Mesenchymal stem cell (in vitro differentiated cells and primary cell): ENCODE results near the gene MTMR2.

ENCODE experiments used
- DNase-seq: peaks from one replicate; pipeline ENCODE4 v3.0.0-alpha.2; 2013
- H2AFZ ChIP-seq: one replicate; pipeline ENCODE4 v1.6.1; 2013; ENCODE audit warnings: low read depth, mild to moderate bottlenecking, control low read depth, inconsistent platforms, low read length, moderate library complexity
- H2AK5ac ChIP-seq: 2 replicates; pipeline ENCODE4 v1.6.1; 2013; ENCODE audit warnings: low read length, moderate library complexity, mild to moderate bottlenecking, inconsistent platforms; ENCODE audit not compliant: severe bottlenecking
- H2BK120ac ChIP-seq: one replicate; pipeline ENCODE4 v1.6.1; 2013; ENCODE audit warnings: low read depth, mild to moderate bottlenecking, inconsistent platforms, low read length, moderate library complexity
- H2BK12ac ChIP-seq, 2 experiments: one replicate each; pipeline ENCODE4 v1.6.1; 2013; ENCODE audit warnings: inconsistent platforms in 2 of 2, low read length in 2 of 2, mild to moderate bottlenecking in 2 of 2, moderate library complexity in 2 of 2, control low read depth in 1 of 2
- H2BK15ac ChIP-seq: one replicate; pipeline ENCODE4 v1.6.1; 2013; ENCODE audit warnings: mild to moderate bottlenecking, low read depth, inconsistent platforms; ENCODE audit not compliant: poor library complexity, severe bottlenecking
- H2BK5ac ChIP-seq: 2 replicates; pipeline ENCODE4 v1.6.1; 2013; ENCODE audit warnings: low read depth, mild to moderate bottlenecking, low read length, control low read depth, inconsistent platforms; ENCODE audit not compliant: poor library complexity, severe bottlenecking
- H3K14ac ChIP-seq, 2 experiments: one replicate each; pipeline ENCODE4 v1.6.1; 2013; ENCODE audit warnings: inconsistent platforms in 2 of 2, low read length in 2 of 2, control low read depth in 1 of 2, mild to moderate bottlenecking in 1 of 2, moderate library complexity in 1 of 2
- H3K18ac ChIP-seq, 2 experiments: one replicate each; pipeline ENCODE4 v1.6.1; 2013; ENCODE audit warnings: inconsistent platforms in 2 of 2, low read length in 2 of 2, control low read depth in 1 of 2, low read depth in 1 of 2, mild to moderate bottlenecking in 1 of 2
- H3K23ac ChIP-seq, 2 experiments: one replicate each; pipeline ENCODE4 v1.6.1; 2013; ENCODE audit warnings: inconsistent platforms in 2 of 2, low read length in 2 of 2, mild to moderate bottlenecking in 2 of 2, moderate library complexity in 2 of 2, control low read depth in 1 of 2
- H3K27ac ChIP-seq: 2 replicates; pipeline ENCODE4 v1.5.1; 2013; ENCODE audit warnings: mild to moderate bottlenecking, moderate library complexity, low read length, control low read depth, inconsistent platforms; ENCODE audit not compliant: poor library complexity, severe bottlenecking
- H3K27me3 ChIP-seq, 2 experiments: 2 replicates each; pipeline versions ENCODE4 v1.6.1 to v1.7.0; 2013; ENCODE audit warnings: low read length in 2 of 2, mild to moderate bottlenecking in 2 of 2, moderate library complexity in 2 of 2, control low read depth in 1 of 2, inconsistent platforms in 1 of 2; ENCODE audit not compliant: control insufficient read depth in 1 of 2, insufficient read depth in 1 of 2
- H3K36me3 ChIP-seq, 2 experiments: 2 replicates each; pipeline versions ENCODE4 v1.6.1 to v1.7.0; 2013; ENCODE audit warnings: low read length in 2 of 2, control low read depth in 1 of 2, inconsistent platforms in 1 of 2, low read depth in 1 of 2, mild to moderate bottlenecking in 1 of 2; ENCODE audit not compliant: insufficient read depth in 2 of 2, control insufficient read depth in 1 of 2
- H3K4ac ChIP-seq, 2 experiments: one replicate each; pipeline ENCODE4 v1.6.1; 2013; ENCODE audit warnings: inconsistent platforms in 2 of 2, low read length in 2 of 2, mild to moderate bottlenecking in 2 of 2, moderate library complexity in 2 of 2, control low read depth in 1 of 2, low read depth in 1 of 2
- H3K4me1 ChIP-seq: 2 replicates; pipeline ENCODE4 v1.6.1; 2013; ENCODE audit warnings: low read depth, low read length, control low read depth; ENCODE audit not compliant: control insufficient read depth, insufficient read depth
- H3K4me2 ChIP-seq: 2 replicates; pipeline ENCODE4 v1.6.1; 2013; ENCODE audit warnings: low read length, mild to moderate bottlenecking, inconsistent platforms; ENCODE audit not compliant: poor library complexity, severe bottlenecking
- H3K4me3 ChIP-seq, 2 experiments: 2 replicates each; pipeline versions ENCODE4 v1.5.1 to v1.7.0; 2013; ENCODE audit warnings: low read length in 2 of 2, mild to moderate bottlenecking in 2 of 2, control low read depth in 1 of 2, low read depth in 1 of 2; ENCODE audit not compliant: insufficient read depth in 1 of 2
- H3K79me1 ChIP-seq: replicated peaks from 2 replicates; pipeline ENCODE4 v1.6.1; 2013; ENCODE audit warnings: mild to moderate bottlenecking, control low read depth, low read length, inconsistent platforms; ENCODE audit not compliant: poor library complexity, severe bottlenecking
- H3K9ac ChIP-seq: 2 replicates; pipeline ENCODE4 v1.7.0; 2013; ENCODE audit warnings: mild to moderate bottlenecking, low read length, moderate library complexity
- H3K9me3 ChIP-seq: 2 replicates; pipeline ENCODE4 v1.7.0; 2013; ENCODE audit warnings: mild to moderate bottlenecking, low read length; ENCODE audit not compliant: control insufficient read depth
- H4K8ac ChIP-seq: one replicate; pipeline ENCODE4 v1.6.1; 2013; ENCODE audit warnings: inconsistent platforms, mild to moderate bottlenecking, low read length, moderate library complexity
- H4K91ac ChIP-seq: one replicate; pipeline ENCODE4 v1.6.1; 2013; ENCODE audit warnings: mild to moderate bottlenecking, low read length, inconsistent platforms
- WGBS: methylation state at CpG from one replicate; pipeline ENCODE4 v1.1.7; 2013; ENCODE audit warnings: mixed read lengths; 5-methylcytosine and 5-hydroxymethylcytosine counted together

The MTMR2 gene

GRCh38 chr11:95895815-95896214, 28.1 kb downstream of the MTMR2 start:
- no peak overlapping the region for H2BK15ac ChIP-seq
- peaks cover 0 to 6% of the 10 kb centered on the region in 2 experiments for H3K36me3 ChIP-seq
- no peak overlapping the region for H2BK120ac ChIP-seq
- H4K91ac ChIP-seq: no peak overlapping the region
- H3K14ac ChIP-seq: no peak overlapping the region
- H3K9ac ChIP-seq: no peak overlapping the region
- no peak overlapping the region for H3K4ac ChIP-seq
- peaks cover 11% of the 10 kb centered on the region for H3K79me1 ChIP-seq
- H4K8ac ChIP-seq: no peak overlapping the region
- H3K4me3 ChIP-seq: no peak overlapping the region
- no peak overlapping the region for H3K18ac ChIP-seq
- no peak for DNase-seq
- no peak overlapping the region for H2AFZ ChIP-seq
- peaks cover 4% of the 10 kb centered on the region for H3K4me1 ChIP-seq
- no peak overlapping the region for H3K4me2 ChIP-seq
- H3K27me3 ChIP-seq: no peaks in the 10 kb centered on the region
- H2BK12ac ChIP-seq: no peak overlapping the region
- no peak overlapping the region for H2AK5ac ChIP-seq
- H3K23ac ChIP-seq: no peak overlapping the region
- H2BK5ac ChIP-seq: no peak overlapping the region
- H3K9me3 ChIP-seq: no peaks in the 10 kb centered on the region
- no peak overlapping the region for H3K27ac ChIP-seq

- peak overlapping the region; percentile 1 for H3K27ac ChIP-seq
These were observed 30.9 kb downstream of the MTMR2 start for GRCh38 chr11:95892892-95893570.

DNA sequence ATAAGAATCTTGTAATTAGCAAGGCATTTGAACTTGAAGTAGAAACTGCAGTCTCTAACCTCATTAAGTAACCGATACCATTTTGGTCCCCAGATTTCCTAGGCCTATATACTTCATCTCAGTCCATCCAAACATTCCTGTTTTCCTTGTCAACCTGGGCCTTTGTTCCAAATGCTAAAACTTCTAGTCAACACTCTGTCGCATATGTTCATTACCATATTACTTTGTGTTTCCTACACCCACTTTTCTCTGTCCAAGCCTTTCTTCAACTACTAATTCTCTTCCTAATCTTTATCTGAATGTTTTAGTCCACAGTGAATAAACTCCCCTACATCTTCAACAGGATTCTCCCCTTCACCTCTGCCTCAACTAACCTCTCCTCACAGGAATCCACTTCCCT, 31.4 kb downstream of the MTMR2 start:
- H2BK5ac ChIP-seq: no peak overlapping the region
- H2BK12ac ChIP-seq: no peak overlapping the region
- H3K79me1 ChIP-seq: peaks cover 16% of the 10 kb centered on the region
- no peak overlapping the region for H3K4me3 ChIP-seq
- H3K36me3 ChIP-seq: peaks cover 0 to 6% of the 10 kb centered on the region in 2 experiments
- no peak overlapping the region for H2BK120ac ChIP-seq
- H2AFZ ChIP-seq: no peak overlapping the region
- H2BK15ac ChIP-seq: no peak overlapping the region
- H4K8ac ChIP-seq: no peak overlapping the region
- no peaks in the 10 kb centered on the region for H3K27me3 ChIP-seq
- no peak overlapping the region for H3K23ac ChIP-seq
- no peak overlapping the region for H3K18ac ChIP-seq
- no peak overlapping the region for H3K9ac ChIP-seq
- 87% methylated on average over 2 of the region's 2 CpGs for WGBS
- DNase-seq: no peak
- H4K91ac ChIP-seq: no peak overlapping the region
- H3K9me3 ChIP-seq: no peaks in the 10 kb centered on the region
- H3K4me2 ChIP-seq: no peak overlapping the region
- H3K4me1 ChIP-seq: peaks cover 4% of the 10 kb centered on the region
- H2AK5ac ChIP-seq: no peak overlapping the region
- H3K4ac ChIP-seq: no peak overlapping the region
- no peak overlapping the region for H3K27ac ChIP-seq
- H3K14ac ChIP-seq: no peak overlapping the region

More at GRCh38 chr11:95892892-95893570, 30.9 kb downstream of the MTMR2 start:
- Histone ChIP-seq H2BK5ac (no peak overlapping the region), H2AFZ (no peak overlapping the region), H3K9ac (no peak overlapping the region), H2BK120ac (no peak overlapping the region), H3K36me3 (peaks cover 0 to under 1% of the 10 kb centered on the region in 2 experiments), H3K4me3 (no peak overlapping the region), H4K91ac (no peak overlapping the region), H3K27me3 (no peaks in the 10 kb centered on the region), H3K9me3 (no peaks in the 10 kb centered on the region), H3K4me1 (peaks cover 4% of the 10 kb centered on the region), H3K23ac (no peak overlapping the region), H3K14ac (no peak overlapping the region), H2AK5ac (no peak overlapping the region), H4K8ac (no peak overlapping the region), H3K18ac (no peak overlapping the region), H2BK12ac (no peak overlapping the region), H3K79me1 (peaks cover 16% of the 10 kb centered on the region), H2BK15ac (no peak overlapping the region), H3K4me2 (no peak overlapping the region), H3K4ac (no peak overlapping the region)
- DNase-seq: no peak
- 94% methylated on average over 4 of the region's 4 CpGs for WGBS

DNA sequence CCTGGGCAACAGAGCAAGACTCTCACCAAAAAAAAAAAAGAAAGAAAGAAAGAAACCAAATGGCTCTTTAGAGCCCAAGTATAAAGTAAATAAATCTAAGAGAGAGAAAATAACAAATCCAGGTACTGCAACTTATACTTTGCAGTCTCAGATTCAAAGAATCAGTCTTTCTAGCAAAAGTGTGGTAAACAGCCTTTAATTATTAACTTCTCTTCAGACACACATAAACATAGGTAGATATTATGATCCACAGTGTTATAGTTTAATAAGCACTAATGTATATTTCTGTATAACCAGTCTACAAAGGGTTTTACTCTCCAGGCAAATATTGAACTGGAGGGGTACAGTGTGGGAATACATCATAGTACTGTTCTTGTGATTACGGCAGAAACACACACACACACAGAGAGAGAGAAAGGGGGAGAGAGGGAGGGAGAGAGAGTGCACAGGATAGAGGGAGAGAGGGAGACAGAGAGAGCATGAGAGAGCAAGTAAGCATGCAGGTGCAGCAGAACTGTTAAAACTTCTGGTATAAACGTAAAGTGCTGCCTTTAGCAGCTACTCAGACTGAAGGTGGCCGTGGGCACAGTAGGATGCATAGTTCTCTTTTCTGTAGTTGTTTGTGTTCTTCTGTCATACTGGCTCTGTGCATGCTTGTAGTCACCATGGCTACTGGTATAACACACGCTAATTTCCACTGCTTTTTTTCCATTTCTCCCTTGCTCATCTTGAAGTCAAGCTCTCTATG, 32.3 kb downstream of the MTMR2 start:
- Histone ChIP-seq H2BK15ac (no peak overlapping the region), H3K18ac (peak overlapping the region in 1 of 2 experiments; percentile 11), H3K36me3 (peaks cover 0 to 15% of the 10 kb centered on the region in 2 experiments), H3K4ac (no peak overlapping the region), H3K4me3 (no peak overlapping the region), H3K4me1 (peaks cover 4% of the 10 kb centered on the region), H3K23ac (no peak overlapping the region), H2AK5ac (no peak overlapping the region), H3K14ac (peak overlapping the region in 1 of 2 experiments; percentile 77), H3K79me1 (peaks cover 16% of the 10 kb centered on the region), H3K27ac (peak overlapping the region; percentile 25), H3K27me3 (no peaks in the 10 kb centered on the region), H4K8ac (no peak overlapping the region), H2BK12ac (no peak overlapping the region), H3K4me2 (no peak overlapping the region), H2BK120ac (no peak overlapping the region), H3K9me3 (no peaks in the 10 kb centered on the region), H4K91ac (no peak overlapping the region), H2AFZ (no peak overlapping the region), H3K9ac (no peak overlapping the region), H2BK5ac (no peak overlapping the region)
- 76% methylated on average over 3 of the region's 4 CpGs for WGBS
- peak; percentile 82 for DNase-seq
